Gastroesophageal sphincter (tissue), 4 donors: ENCODE results near the gene UBAP1L. TPM values are rescaled to one million over a fixed set of nuclear protein-coding genes. Genes with fewer than 3 reads are reported as not detected.
"Not testable (repeated sequence)": the region's sequence is repeated elsewhere in the genome, so short reads cannot be mapped to it uniquely, and the experiment has no call there.

Experiments used
- ATAC-seq: fragments of 150-250 bp; one replicate; pipeline ENCODE4 v1.9.1; 2016; ENCODE audit warnings: mild to moderate bottlenecking, moderate library complexity
- H3K27ac ChIP-seq, 4 donors: fragments of 200-600 bp; sonication (generic) in 3 of 4; 1 replicate in 3 of 4; 2 replicates in 1 of 4; pipeline ENCODE4 v1.5.1; 2016 to 2019
- H3K27me3 ChIP-seq: fragments of 200-600 bp; sonication (generic); one replicate; pipeline ENCODE4 v1.5.1; 2019
- H3K36me3 ChIP-seq, 2 donors: fragments of 200-600 bp; sonication (generic); one replicate each; pipeline ENCODE4 v1.5.1; 2019; ENCODE audit warnings: control low read depth in 1 of 2
- H3K4me1 ChIP-seq, 3 donors: fragments of 200-600 bp; sonication (generic); 1 replicate in 2 of 3; 2 replicates in 1 of 3; pipeline ENCODE4 v1.5.1; 2016 to 2019; ENCODE audit warnings: control low read depth in 2 of 3
- H3K4me3 ChIP-seq, 2 donors: fragments of 200-600 bp; sonication (generic); one replicate each; pipeline ENCODE4 v1.5.1; 2019; ENCODE audit warnings: mild to moderate bottlenecking in 1 of 2, moderate library complexity in 1 of 2
- H3K9me3 ChIP-seq, 3 donors: fragments of 200-600 bp; sonication (generic); one replicate each; pipeline ENCODE4 v1.5.1; 2017 to 2019; ENCODE audit warnings: control low read depth in 2 of 3
- EP300 ChIP-seq: sonication (generic); formaldehyde crosslinking; IDR thresholded peaks from one replicate; pipeline ENCODE4 v1.6.1; 2017; ENCODE audit warnings: antibody characterized with exemption, mild to moderate bottlenecking
- POLR2A ChIP-seq, 2 donors: fragments of 450-650 bp; IDR thresholded peaks; one replicate each; pipeline ENCODE4 v1.6.1; 2017; ENCODE audit warnings: antibody characterized with exemption in 2 of 2, mild to moderate bottlenecking in 2 of 2, moderate library complexity in 1 of 2
- POLR2AphosphoS5 ChIP-seq: sonication (generic); formaldehyde crosslinking; IDR thresholded peaks from one replicate; pipeline ENCODE4 v1.6.1; 2017; ENCODE audit warnings: antibody characterized with exemption
- WGBS, 2 donors: methylation state at CpG; one replicate each; pipeline ENCODE4 v1.1.5; 2018; ENCODE audit warnings: low coverage in 1 of 2; 5-methylcytosine and 5-hydroxymethylcytosine counted together
- small RNA-seq, 4 donors: library from RNA; depleted of rRNA; stranded (forward); fragments of <200 nt; gene quantifications; one replicate each; pipeline ENCODE3, GENCODE V24; 2016
- total RNA-seq, 4 donors: library from RNA; depleted of rRNA; stranded (reverse); fragments of >200 nt; gene quantifications; one replicate each; pipeline ENCODE4 v1.1.0, GENCODE V29; 2016
- TF ChIP-seq, protein P1 (sequence below), 4 experiments: fragments of 200-600 bp in 2 of 4; fragments of 450-650 bp in 2 of 4; sonication (generic) in 1 of 4; IDR thresholded peaks; one replicate each; pipeline ENCODE4 v1.5.1; 2017 to 2019; ENCODE audit warnings: antibody characterized with exemption in 4 of 4, mild to moderate bottlenecking in 2 of 4, moderate library complexity in 2 of 4

Gene UBAP1L
- total RNA-seq, 4 donors from 2014 or later, result 0.12 to 7.5 (median 3.0) TPM

DNA sequence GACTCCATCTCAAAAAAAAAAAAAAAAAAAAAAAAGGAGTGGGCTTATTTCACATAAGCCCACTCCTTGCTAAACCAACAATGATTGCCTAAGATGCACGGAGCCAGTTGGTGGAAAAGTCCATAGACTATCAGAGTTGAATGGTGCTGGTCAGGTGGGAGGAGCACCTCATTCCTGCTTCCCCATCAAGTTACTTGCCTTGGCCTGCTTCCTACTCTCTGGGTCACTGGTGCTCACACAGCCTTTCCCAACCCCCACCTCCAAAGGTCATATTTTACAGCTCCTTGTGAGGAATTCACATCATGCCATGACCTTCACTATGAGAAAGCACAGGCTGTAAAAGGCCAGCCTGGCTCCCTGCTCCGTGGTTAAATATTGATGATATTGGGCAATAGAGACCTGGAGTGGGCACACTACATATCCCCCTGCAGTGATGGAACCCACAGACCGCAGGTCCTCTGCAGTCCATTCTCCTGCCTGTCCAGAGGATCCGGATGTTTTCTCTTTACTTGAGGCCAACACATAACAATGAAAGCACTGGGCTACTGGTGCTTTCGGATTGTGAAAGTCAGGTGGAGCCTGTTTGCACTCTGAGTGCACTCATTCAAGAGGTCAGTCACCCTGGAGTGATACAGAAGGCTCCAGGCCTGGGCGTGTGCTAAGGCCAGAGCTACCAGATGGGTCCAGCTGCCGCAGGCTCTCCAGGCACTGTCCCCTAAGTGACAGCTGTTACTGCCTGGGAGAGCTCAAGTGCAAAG, 70.1 kb downstream of the UBAP1L start, which contains the start of gene SLC51B:
SLC51B (plus strand) TSS at position 664 of the 758 bp plus-strand sequence. CDS start 4,618 bp downstream, outside the sequence.
- peak; percentile 84 for ATAC-seq

DNA sequence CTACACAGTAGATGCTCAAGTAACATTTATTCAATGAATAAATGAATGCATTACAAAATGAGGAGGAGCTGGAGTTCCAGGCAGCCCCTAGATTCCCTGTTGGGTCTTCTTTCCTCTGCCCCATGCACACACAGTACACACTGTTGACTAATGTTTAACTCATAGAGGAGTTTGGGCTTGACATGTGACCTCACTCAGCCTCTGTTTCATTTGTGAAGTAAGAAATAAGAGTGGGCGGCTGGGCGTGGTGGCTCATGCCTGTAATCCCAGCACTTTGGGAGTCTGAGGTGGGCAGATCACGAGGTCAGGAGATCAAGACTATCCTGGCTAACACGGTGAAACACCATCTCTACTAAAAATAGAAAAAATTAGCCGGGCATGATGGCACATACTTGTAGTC, 70.8 kb downstream of the UBAP1L start:
- H3K27me3 ChIP-seq, H3K4me3 ChIP-seq, ATAC-seq, H3K9me3 ChIP-seq, H3K36me3 ChIP-seq: not testable (repeated sequence)
- peaks cover 0 to 41% (median 4%) of the 10 kb centered on the region in 3 donors for H3K4me1 ChIP-seq
- peak overlapping the region in 2 of 4 donors; percentile 14 to 47 for H3K27ac ChIP-seq
- 60 to 61% methylated on average over 1 to 5 of the region's 5 CpGs for WGBS, 2 donors

More for the DNA sequence above, 70.1 kb downstream of the UBAP1L start, which contains the start of gene SLC51B:
- WGBS, 2 donors, result 68% methylated on average over 3 of the region's 7 CpGs; no CpG with 5 or more reads in 1 of the 2 donors
- Histone ChIP-seq H3K36me3 (peaks cover 0 to 6% of the 10 kb centered on the region in 2 donors), H3K4me3 (no peak within 1 kb of the TSS), H3K4me1 (peaks cover 0 to 48% (median 6%) of the 10 kb centered on the region in 3 donors), H3K27ac (peak within 1 kb of the TSS in 3 of 4 donors; percentile 30 to 47 (median 32)), H3K9me3 (no peaks in the 10 kb centered on the region), H3K27me3 (no peaks in the 10 kb centered on the region)
- TF ChIP-seq POLR2A (IDR thresholded peaks at IDR 0.05), result no peak
- peak; percentile 19 for TF ChIP-seq POLR2AphosphoS5
- TF ChIP-seq EP300, result no peak
- TF ChIP-seq, protein P1, sequence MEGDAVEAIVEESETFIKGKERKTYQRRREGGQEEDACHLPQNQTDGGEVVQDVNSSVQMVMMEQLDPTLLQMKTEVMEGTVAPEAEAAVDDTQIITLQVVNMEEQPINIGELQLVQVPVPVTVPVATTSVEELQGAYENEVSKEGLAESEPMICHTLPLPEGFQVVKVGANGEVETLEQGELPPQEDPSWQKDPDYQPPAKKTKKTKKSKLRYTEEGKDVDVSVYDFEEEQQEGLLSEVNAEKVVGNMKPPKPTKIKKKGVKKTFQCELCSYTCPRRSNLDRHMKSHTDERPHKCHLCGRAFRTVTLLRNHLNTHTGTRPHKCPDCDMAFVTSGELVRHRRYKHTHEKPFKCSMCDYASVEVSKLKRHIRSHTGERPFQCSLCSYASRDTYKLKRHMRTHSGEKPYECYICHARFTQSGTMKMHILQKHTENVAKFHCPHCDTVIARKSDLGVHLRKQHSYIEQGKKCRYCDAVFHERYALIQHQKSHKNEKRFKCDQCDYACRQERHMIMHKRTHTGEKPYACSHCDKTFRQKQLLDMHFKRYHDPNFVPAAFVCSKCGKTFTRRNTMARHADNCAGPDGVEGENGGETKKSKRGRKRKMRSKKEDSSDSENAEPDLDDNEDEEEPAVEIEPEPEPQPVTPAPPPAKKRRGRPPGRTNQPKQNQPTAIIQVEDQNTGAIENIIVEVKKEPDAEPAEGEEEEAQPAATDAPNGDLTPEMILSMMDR (IDR thresholded peaks at IDR 0.05), result no peak

DNA sequence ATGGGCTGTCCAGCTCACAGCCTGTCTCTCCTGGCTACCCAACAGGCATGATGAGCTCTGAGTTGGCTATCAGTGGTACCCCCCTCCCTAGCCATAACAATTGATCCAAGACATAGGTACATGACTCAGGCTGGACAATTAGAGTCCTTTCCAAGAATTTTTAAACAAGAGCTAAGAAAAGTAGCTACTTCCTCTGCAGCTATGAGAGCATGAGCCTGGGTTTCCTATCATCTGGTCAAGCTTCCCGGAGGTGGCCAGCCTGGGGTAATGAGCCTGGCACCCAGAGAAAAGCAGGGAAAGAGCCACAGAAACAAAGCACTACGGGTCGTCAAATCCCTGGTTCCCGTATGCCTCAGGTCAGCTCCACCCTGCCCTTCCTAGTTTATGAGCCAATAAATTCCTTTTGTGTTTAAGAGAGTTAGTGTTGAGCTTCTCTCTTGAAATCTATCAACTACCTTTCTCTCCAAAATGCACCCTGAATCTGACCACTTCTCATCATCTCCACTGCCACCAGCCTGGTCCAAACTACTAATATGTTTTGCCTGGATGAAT, 72.1 kb downstream of the UBAP1L start:
- H3K27ac ChIP-seq, result peak overlapping the region in 2 of 4 donors; percentile 11 to 26
- TF ChIP-seq POLR2AphosphoS5, result no peak
- no peak for TF ChIP-seq EP300
- no peak for TF ChIP-seq POLR2A (IDR thresholded peaks at IDR 0.05)
- TF ChIP-seq, protein P1 (IDR thresholded peaks at IDR 0.05), result no peak
- ATAC-seq, result no peak
- 51 to 75% methylated on average over 3 to 4 of the region's 4 CpGs for WGBS, 2 donors
- no peaks in the 10 kb centered on the region for H3K27me3 ChIP-seq
- H3K36me3 ChIP-seq, result peaks cover 0 to 6% of the 10 kb centered on the region in 2 donors
- H3K4me1 ChIP-seq, result peaks cover 0 to 37% (median 4%) of the 10 kb centered on the region in 3 donors
- H3K4me3 ChIP-seq, result no peak overlapping the region
- no peaks in the 10 kb centered on the region for H3K9me3 ChIP-seq

Small RNAs within 50 kb of the gene (small RNA-seq; reads per million reads assigned to genes)
- gene AC013553.1, result 0 reads per million in 4 donors

Other genes with a start within 250 kb of the UBAP1L start
- gene ANKDD1A, start 203.3 kb downstream of the UBAP1L start, total RNA-seq, result 10 to 100 TPM in 2 of 4 donors, 1 to 10 TPM in 2; 4.6 to 15.6 (median 8.5) TPM
- gene SPG21, start 125.3 kb downstream of the UBAP1L start, total RNA-seq, result 10 to 100 TPM; 79.1 to 94.9 (median 86.9) TPM
- gene MTFMT, start 85.6 kb downstream of the UBAP1L start, total RNA-seq, result 10 to 100 TPM; 21.1 to 36.9 (median 29.4) TPM
- not detected for gene SLC51B, start 69.8 kb downstream of the UBAP1L start, total RNA-seq
- gene RASL12, start 47.2 kb downstream of the UBAP1L start, total RNA-seq, result 100 to 1,000 TPM in 3 of 4 donors, 10 to 100 TPM in 1; 43.2 to 244 (median 179) TPM
- not detected for gene KBTBD13, start 38.5 kb downstream of the UBAP1L start, total RNA-seq
- gene PDCD7, start 18.6 kb upstream of the UBAP1L start, total RNA-seq, result 10 to 100 TPM; 26.4 to 70.7 (median 30.4) TPM
- gene CLPX, start 70.1 kb upstream of the UBAP1L start, total RNA-seq, result 10 to 100 TPM; 40.1 to 68.8 (median 55.6) TPM
- 100 to 1,000 TPM in 1 of 4 donors, 10 to 100 TPM in 3; 43.7 to 114 (median 74.5) TPM for gene CILP, start 96.3 kb upstream of the UBAP1L start, total RNA-seq
- 10 to 100 TPM; 10.1 to 21.7 (median 14.1) TPM for gene PARP16, start 171.7 kb upstream of the UBAP1L start, total RNA-seq
- gene RNU5A-1, start 180.9 kb upstream of the UBAP1L start, total RNA-seq, result not detected
- gene RNU5B-1, start 189.5 kb upstream of the UBAP1L start, total RNA-seq, result not detected